Ramos (cell line): ENCODE data around the gene POLK.

Source experiments
- in situ Hi-C: fragments of 300-500 bp; cut with MboI; formaldehyde crosslinking; loops from one replicate; pipeline ENCODE4 v1.14.3; 2022; ENCODE audit warnings: low sequenced_read_pairs; ENCODE audit not compliant: unreplicated experiment

The POLK gene

DNA sequence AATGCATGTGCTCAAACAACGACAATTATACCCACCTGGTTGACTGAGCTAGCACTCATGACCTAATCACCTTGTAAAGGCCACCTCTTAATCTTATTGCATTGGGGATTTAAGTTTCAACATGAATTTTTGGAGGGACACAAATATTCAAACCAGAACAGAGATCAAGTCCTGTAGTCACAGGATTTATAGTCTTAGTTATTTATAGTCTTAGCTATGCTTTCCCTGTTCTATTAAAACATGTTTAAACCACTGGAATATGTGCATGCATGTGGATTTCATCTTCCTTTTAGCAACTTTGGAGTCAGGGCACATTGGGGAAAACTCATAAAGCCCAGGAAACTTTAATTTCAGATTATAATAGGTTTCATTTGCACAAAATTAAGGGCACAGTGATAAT lies 126.3 kb downstream of the POLK start:
- in situ Hi-C loops: no loop called here

DNA sequence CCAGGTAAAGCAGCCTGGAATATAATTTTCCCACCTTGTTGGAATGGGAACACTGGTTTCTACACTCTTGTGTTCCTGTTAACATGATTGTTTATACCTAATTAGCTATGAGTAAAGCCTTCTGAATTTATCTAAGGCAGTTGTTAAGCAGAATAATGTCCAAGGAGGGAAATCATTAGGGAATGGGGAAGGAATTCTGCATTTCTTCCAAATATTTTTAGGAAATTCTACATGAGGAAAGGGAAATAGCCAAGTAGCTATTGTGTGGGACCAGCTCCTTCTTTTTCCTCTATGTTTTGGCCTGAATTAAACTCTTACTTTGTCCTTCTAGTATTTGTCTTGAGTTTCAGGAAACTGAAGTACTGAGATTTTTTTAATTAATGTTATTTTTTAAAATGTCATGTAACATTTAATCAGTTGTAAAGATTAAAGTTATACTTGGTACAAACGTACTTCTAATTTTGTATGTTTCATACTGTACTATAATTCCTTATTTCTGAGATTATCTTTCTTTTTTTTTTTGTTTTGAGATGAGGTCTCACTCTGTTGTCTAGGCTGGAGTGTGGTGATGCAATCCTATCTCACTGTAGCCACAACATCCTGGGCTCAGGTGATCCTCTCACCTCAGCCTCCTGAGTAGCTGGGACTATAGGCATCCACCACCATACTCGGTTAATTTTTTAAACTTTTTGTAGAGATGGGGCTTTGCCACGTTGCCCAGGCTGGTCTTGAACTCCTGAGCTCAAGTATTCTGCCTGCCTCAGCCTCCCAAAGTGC lies 128.0 kb downstream of the POLK start:
- in situ Hi-C loops: no loop called here

DNA sequence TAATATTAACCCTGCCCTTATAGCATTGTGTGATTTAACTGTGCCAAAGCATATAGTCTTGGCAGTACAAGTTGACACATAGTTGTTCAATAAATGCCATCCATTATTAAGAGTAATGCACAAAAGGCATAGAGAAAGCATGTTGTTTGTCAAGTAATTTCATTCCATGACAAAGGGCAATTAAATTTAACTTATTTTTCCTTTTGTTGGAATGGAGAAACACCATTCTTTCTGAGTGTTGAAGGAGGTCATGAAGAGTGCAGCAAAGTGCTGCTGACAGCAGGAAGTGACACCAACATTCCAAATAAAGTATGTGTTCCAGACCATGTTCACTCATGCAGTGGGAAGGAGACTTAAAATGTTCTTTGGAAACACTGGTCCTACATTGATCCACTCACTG lies 128.7 kb downstream of the POLK start:
- in situ Hi-C loops: no loop called here

DNA sequence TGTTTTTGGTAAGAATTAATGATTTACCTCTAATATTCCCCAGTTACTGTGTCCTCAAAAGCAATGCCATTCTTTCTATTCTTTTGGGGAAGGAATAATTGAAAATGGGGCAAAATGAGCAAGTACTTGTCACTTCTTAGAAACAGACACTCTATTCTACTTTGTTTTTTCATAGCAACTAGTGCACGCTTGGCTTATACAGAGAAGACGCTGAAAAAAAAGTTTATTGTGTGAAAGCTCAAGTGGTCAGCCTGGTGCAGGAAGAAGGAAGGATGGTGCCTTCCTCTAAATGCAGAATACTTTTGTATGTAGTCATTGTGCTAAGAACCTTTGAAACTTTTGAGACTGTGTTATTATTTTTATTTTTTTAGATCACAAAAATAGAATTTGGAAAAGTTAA lies 129.1 kb downstream of the POLK start:
- in situ Hi-C loops: no loop called here

DNA sequence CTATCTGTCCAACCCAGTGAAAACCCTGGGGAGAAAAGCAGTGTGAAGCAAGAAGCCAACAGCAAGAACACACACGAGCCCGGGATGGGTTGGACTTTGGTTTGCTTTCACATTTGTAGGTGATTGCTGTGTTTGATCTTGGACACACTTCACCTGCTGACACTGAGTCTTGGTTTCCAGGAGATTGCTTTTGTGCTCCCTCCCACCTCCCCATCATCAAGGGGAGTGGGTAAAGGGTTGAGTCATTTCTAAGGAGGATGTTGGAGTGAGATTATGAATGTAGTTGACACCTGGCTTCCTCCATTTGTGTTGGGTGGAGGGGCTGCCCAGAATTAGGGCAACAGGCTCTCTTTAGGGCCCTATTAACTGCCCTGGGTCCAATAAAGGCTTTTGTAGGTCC lies 137.0 kb downstream of the POLK start:
- in situ Hi-C loops: no loop called here
